HEK293 (cell line): Measurements from ENCODE around the gene CDK14.

Experiments used
- CTCF ChIA-PET: fragments of 350-600 bp; formaldehyde crosslinking; extraction: SDS; loops from one replicate; lab custom pipeline; 2021; ENCODE audit warnings: antibody characterized with exemption; lab: Yijun Ruan, JAX
- POLR2A ChIA-PET: fragments of 300-600 bp; formaldehyde crosslinking; extraction: SDS; loops from one replicate; lab custom pipeline; 2020; ENCODE audit warnings: antibody characterized with exemption, inconsistent platforms; lab: Yijun Ruan, JAX
- H3K27ac ChIP-seq: fragments of 200-500 bp; sonication (Bioruptor generic); 2 replicates; pipeline ENCODE4 v1.5.1; 2014; ENCODE audit warnings: low read depth, low read length, control low read depth, inconsistent platforms; ENCODE audit errors: extremely low read depth
- H3K36me3 ChIP-seq, 2 experiments: fragments of 200-500 bp in 1 of 2; sonication (Bioruptor generic) in 1 of 2; 1 replicate in 1 of 2; 2 replicates in 1 of 2; pipeline ENCODE4 v1.5.1; 2014 to 2017; ENCODE audit warnings: inconsistent platforms in 2 of 2, low read length in 2 of 2; ENCODE audit not compliant: control insufficient read depth in 2 of 2, insufficient read depth in 1 of 2
- H3K4me1 ChIP-seq: fragments of 200-500 bp; sonication (Bioruptor generic); 2 replicates; pipeline ENCODE4 v1.5.1; 2014; ENCODE audit warnings: mild to moderate bottlenecking, low read length, inconsistent platforms; ENCODE audit not compliant: control insufficient read depth, insufficient read depth
- H3K4me3 ChIP-seq: 2 replicates; pipeline ENCODE4 v1.5.1; 2011; ENCODE audit warnings: low read depth, mild to moderate bottlenecking, control low read depth, low read length, moderate library complexity
- H3K9me3 ChIP-seq: fragments of 200-500 bp; sonication (Bioruptor generic); 2 replicates; pipeline ENCODE4 v1.5.1; 2014; ENCODE audit warnings: low read depth, low read length, inconsistent platforms; ENCODE audit not compliant: control insufficient read depth, insufficient read depth
- MEIS1 ChIP-seq: sonication (generic); formaldehyde crosslinking; IDR thresholded peaks from 2 replicates; pipeline ENCODE4 v1.8.1; 2022; ENCODE audit warnings: missing genetic modification reagents, mild to moderate bottlenecking, borderline replicate concordance
- OSR2 ChIP-seq: fragments of 450-650 bp; formaldehyde crosslinking; IDR thresholded peaks from 2 replicates; pipeline ENCODE4 v1.5.1; 2016; ENCODE audit warnings: missing biosample characterization, missing genetic modification characterization
- OVOL3 ChIP-seq: fragments of 450-650 bp; formaldehyde crosslinking; IDR thresholded peaks from 2 replicates; pipeline ENCODE4 v1.5.1; 2016; ENCODE audit warnings: missing biosample characterization, missing genetic modification characterization
- PRDM1 ChIP-seq: fragments of 450-650 bp; formaldehyde crosslinking; IDR thresholded peaks from 2 replicates; pipeline ENCODE4; 2016; ENCODE audit warnings: missing biosample characterization, missing genetic modification characterization
- TCF7L2 ChIP-seq: IDR thresholded peaks from 2 replicates; pipeline ENCODE4 v1.6.1; 2011; ENCODE audit warnings: low read depth, mild to moderate bottlenecking, inconsistent platforms, low read length, moderate library complexity, borderline replicate concordance
- ZNF157 ChIP-seq: fragments of 450-650 bp; formaldehyde crosslinking; IDR thresholded peaks from 2 replicates; pipeline ENCODE4 v1.5.1; 2016; ENCODE audit warnings: missing biosample characterization, missing genetic modification characterization
- ZNF175 ChIP-seq: fragments of 450-650 bp; formaldehyde crosslinking; IDR thresholded peaks from 2 replicates; pipeline ENCODE4 v1.5.1; 2016; ENCODE audit warnings: missing biosample characterization, missing genetic modification characterization
- ZNF202 ChIP-seq: fragments of 450-650 bp; formaldehyde crosslinking; IDR thresholded peaks from 2 replicates; pipeline ENCODE4 v1.5.1; 2016; ENCODE audit warnings: missing biosample characterization, missing genetic modification characterization, borderline replicate concordance
- ZNF391 ChIP-seq: fragments of 450-650 bp; formaldehyde crosslinking; IDR thresholded peaks from 2 replicates; pipeline ENCODE4 v1.5.1; 2016; ENCODE audit warnings: low read depth, missing biosample characterization, missing genetic modification characterization, borderline replicate concordance
- ZNF544 ChIP-seq: fragments of 450-650 bp; formaldehyde crosslinking; IDR thresholded peaks from 2 replicates; pipeline ENCODE4 v1.5.0; 2017; ENCODE audit warnings: missing biosample characterization, missing genetic modification characterization
- ZNF548 ChIP-seq: fragments of 450-650 bp; formaldehyde crosslinking; IDR thresholded peaks from 2 replicates; pipeline ENCODE4 v1.5.1; 2016; ENCODE audit warnings: missing biosample characterization, missing genetic modification characterization
- ZNF600 ChIP-seq: fragments of 450-650 bp; formaldehyde crosslinking; IDR thresholded peaks from 2 replicates; pipeline ENCODE4 v1.5.1; 2016; ENCODE audit warnings: missing biosample characterization, missing genetic modification characterization
- ZNF639 ChIP-seq: fragments of 450-650 bp; formaldehyde crosslinking; IDR thresholded peaks from 2 replicates; pipeline ENCODE4 v1.5.1; 2016; ENCODE audit warnings: missing biosample characterization, missing genetic modification characterization
- ZNF670 ChIP-seq: fragments of 450-650 bp; formaldehyde crosslinking; IDR thresholded peaks from 2 replicates; pipeline ENCODE4 v1.5.1; 2016; ENCODE audit warnings: missing biosample characterization, missing genetic modification characterization, low read depth
- ZNF747 ChIP-seq: fragments of 450-650 bp; formaldehyde crosslinking; IDR thresholded peaks from 2 replicates; pipeline ENCODE4 v1.5.1; 2016; ENCODE audit warnings: missing biosample characterization, missing genetic modification characterization
- TF ChIP-seq, protein P1 (sequence below): fragments of 450-650 bp; formaldehyde crosslinking; IDR thresholded peaks from 2 replicates; pipeline ENCODE4 v1.5.1; 2016; ENCODE audit warnings: missing biosample characterization, missing genetic modification characterization
- TF ChIP-seq, protein P2 (sequence below): IDR thresholded peaks from 2 replicates; pipeline ENCODE4 v1.6.1; 2011; ENCODE audit warnings: mild to moderate bottlenecking, low read depth, low read length, borderline replicate concordance
- TF ChIP-seq, protein P3 (sequence below): fragments of 450-650 bp; formaldehyde crosslinking; optimal IDR thresholded peaks from 2 replicates; pipeline ENCODE3; 2016; ENCODE audit warnings: missing biosample characterization, mild to moderate bottlenecking, missing genetic modification characterization
- TF ChIP-seq, protein P4 (sequence below): fragments of 450-650 bp; formaldehyde crosslinking; IDR thresholded peaks from 2 replicates; pipeline ENCODE4 v1.5.1; 2016; ENCODE audit warnings: missing biosample characterization, missing genetic modification characterization

The CDK14 gene

DNA sequence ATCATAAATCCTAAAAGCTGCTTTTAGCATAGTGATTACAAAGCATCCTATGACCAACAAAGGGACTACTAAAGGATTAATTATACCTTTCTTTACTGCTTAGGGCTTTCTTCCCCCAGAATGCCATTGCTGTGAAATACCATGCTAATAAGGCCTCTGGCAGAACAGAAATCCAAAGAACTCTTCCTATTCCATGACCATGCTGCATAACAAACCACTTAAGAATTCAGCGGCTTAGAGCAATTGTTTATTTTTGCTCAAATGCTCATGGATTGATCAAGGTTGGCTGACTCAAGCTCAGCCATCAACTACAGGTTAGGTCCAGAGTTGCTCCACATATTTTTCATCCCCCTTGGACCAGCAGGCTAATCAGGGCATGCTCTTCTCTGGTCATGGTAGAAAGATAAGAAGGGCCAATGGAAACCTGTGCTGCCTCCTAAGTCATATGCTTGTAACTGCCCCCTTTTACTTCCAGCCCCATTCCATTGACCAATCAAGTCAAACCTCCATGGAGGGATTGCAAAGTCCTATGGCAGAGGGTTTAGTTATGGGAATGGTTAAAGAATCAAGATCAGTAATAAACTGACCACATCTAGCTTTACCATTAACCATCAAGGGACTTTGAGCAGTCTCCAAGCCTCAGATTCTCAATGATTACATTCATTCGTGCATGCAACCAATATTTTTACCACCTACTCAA lies 423.7 kb downstream of the CDK14 start:
- no peaks in the 10 kb centered on the region for H3K4me1 ChIP-seq
- TF ChIP-seq ZNF639 (tag by site-specific recombination) (no peak), ZNF670 (tag by site-specific recombination) (no peak), ZNF175 (tag by site-specific recombination) (no peak), ZNF747 (tag by site-specific recombination) (no peak), ZNF157 (no peak), PRDM1 (tag by site-specific recombination) (no peak), ZNF391 (tag by site-specific recombination) (no peak), TCF7L2 (no peak), ZNF600 (no peak), ZNF548 (tag by site-specific recombination) (no peak)
- TF ChIP-seq, protein P1, sequence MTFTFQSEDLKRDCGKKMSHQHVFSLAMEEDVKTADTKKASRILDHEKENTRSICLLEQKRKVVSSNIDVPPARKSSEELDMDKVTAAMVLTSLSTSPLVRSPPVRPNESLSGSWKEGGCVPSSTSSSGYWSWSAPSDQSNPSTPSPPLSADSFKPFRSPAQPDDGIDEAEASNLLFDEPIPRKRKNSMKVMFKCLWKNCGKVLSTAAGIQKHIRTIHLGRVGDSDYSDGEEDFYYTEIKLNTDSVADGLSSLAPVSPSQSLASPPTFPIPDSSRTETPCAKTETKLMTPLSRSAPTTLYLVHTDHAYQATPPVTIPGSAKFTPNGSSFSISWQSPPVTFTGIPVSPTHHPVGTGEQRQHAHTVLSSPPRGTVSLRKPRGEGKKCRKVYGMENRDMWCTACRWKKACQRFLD (tag by site-specific recombination), result no peak
- TF ChIP-seq, protein P2, sequence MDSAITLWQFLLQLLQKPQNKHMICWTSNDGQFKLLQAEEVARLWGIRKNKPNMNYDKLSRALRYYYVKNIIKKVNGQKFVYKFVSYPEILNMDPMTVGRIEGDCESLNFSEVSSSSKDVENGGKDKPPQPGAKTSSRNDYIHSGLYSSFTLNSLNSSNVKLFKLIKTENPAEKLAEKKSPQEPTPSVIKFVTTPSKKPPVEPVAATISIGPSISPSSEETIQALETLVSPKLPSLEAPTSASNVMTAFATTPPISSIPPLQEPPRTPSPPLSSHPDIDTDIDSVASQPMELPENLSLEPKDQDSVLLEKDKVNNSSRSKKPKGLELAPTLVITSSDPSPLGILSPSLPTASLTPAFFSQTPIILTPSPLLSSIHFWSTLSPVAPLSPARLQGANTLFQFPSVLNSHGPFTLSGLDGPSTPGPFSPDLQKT, result no peak
- no peak overlapping the region for H3K4me3 ChIP-seq
- H3K27ac ChIP-seq, result no peak overlapping the region
- H3K36me3 ChIP-seq, result no peaks in the 10 kb centered on the region
- H3K9me3 ChIP-seq, result no peaks in the 10 kb centered on the region
- CTCF ChIA-PET, result no interaction called here
- POLR2A ChIA-PET, result no interaction called here

GRCh38 chr7:91020636-91021385 lies 424.7 kb downstream of the CDK14 start:
- Histone ChIP-seq H3K4me1 (no peaks in the 10 kb centered on the region), H3K4me3 (no peak overlapping the region), H3K36me3 (no peaks in the 10 kb centered on the region), H3K27ac (no peak overlapping the region), H3K9me3 (no peaks in the 10 kb centered on the region)
- CTCF ChIA-PET, result no interaction called here
- POLR2A ChIA-PET, result no interaction called here
- TF ChIP-seq, protein P3, sequence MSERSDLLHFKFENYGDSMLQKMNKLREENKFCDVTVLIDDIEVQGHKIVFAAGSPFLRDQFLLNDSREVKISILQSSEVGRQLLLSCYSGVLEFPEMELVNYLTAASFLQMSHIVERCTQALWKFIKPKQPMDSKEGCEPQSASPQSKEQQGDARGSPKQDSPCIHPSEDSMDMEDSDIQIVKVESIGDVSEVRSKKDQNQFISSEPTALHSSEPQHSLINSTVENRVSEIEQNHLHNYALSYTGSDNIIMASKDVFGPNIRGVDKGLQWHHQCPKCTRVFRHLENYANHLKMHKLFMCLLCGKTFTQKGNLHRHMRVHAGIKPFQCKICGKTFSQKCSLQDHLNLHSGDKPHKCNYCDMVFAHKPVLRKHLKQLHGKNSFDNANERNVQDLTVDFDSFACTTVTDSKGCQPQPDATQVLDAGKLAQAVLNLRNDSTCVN (tag by site-specific recombination), result no peak
- no peak for TF ChIP-seq MEIS1

DNA sequence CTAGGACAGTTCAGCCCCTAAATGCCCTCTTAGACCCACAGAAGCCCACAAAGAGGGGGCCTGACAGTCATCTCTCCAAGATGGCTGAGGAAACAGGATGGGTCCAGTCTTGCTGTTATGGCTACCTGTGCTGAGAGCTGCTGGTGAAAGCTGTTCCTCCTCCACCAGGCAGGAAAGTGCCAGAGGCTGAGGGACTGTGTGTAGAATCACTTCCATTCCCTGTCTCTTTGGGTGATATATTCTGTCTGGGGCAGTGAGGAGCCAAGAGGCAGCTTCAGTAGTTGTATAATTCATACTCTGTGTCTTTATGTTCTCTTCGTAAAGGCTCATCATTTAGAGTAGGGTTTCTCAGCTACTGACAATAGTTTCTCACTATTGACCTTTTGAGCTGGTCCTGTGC lies 425.8 kb downstream of the CDK14 start:
- Histone ChIP-seq H3K27ac (no peak overlapping the region), H3K4me1 (no peaks in the 10 kb centered on the region), H3K4me3 (no peak overlapping the region), H3K9me3 (no peaks in the 10 kb centered on the region), H3K36me3 (no peaks in the 10 kb centered on the region)
- POLR2A ChIA-PET, result no interaction called here
- CTCF ChIA-PET, result no interaction called here
- no peak for TF ChIP-seq OVOL3
- TF ChIP-seq, protein P4, sequence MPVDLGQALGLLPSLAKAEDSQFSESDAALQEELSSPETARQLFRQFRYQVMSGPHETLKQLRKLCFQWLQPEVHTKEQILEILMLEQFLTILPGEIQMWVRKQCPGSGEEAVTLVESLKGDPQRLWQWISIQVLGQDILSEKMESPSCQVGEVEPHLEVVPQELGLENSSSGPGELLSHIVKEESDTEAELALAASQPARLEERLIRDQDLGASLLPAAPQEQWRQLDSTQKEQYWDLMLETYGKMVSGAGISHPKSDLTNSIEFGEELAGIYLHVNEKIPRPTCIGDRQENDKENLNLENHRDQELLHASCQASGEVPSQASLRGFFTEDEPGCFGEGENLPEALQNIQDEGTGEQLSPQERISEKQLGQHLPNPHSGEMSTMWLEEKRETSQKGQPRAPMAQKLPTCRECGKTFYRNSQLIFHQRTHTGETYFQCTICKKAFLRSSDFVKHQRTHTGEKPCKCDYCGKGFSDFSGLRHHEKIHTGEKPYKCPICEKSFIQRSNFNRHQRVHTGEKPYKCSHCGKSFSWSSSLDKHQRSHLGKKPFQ (tag by site-specific recombination), result no peak
- no peak for TF ChIP-seq OSR2
- no peak for TF ChIP-seq ZNF202 (tag by site-specific recombination)
- no peak for TF ChIP-seq ZNF544 (tag by site-specific recombination)
